ENCODE results near the gene USP50.
"Not testable (repeated sequence)": the region's sequence is repeated elsewhere in the genome, so short reads cannot be mapped to it uniquely, and the experiment has no call there.

Gene USP50

GRCh38 chr15:50542887-50543210, 3.6 kb downstream of the USP50 start:
- peaks cover 2% of the 10 kb centered on the region for H3K27me3 Mint-ChIP-seq
- no peaks in the 10 kb centered on the region for H3K4me1 Mint-ChIP-seq (ENCODE audit: low read depth)
- H3K9me3 Mint-ChIP-seq (ENCODE audit: low read depth): no peaks in the 10 kb centered on the region
- H3K27ac Mint-ChIP-seq: no peak overlapping the region
- H3K36me3 Mint-ChIP-seq: no peaks in the 10 kb centered on the region
- no peak overlapping the region for H3K4me3 Mint-ChIP-seq

GRCh38 chr15:50531766-50532165, 14.7 kb downstream of the USP50 start:
- Mint-ChIP-seq H3K4me3 (no peak overlapping the region), H3K9me3 (ENCODE audit: low read depth) (peaks cover 3% of the 10 kb centered on the region), H3K27ac (no peak overlapping the region), H3K27me3 (peaks cover 2% of the 10 kb centered on the region), H3K36me3 (peaks cover 5% of the 10 kb centered on the region), H3K4me1 (ENCODE audit: low read depth) (no peaks in the 10 kb centered on the region)

- Mint-ChIP-seq H3K4me1 (ENCODE audit: low read depth) (no peaks in the 10 kb centered on the region), H3K9me3 (ENCODE audit: low read depth) (peaks cover 3% of the 10 kb centered on the region), H3K27me3 (peaks cover 2% of the 10 kb centered on the region), H3K36me3 (peaks cover 5% of the 10 kb centered on the region), H3K4me3 (no peak overlapping the region), H3K27ac (no peak overlapping the region)
These were observed 15.3 kb downstream of the USP50 start for GRCh38 chr15:50531163-50531562.

GRCh38 chr15:50523851-50524251, 22.6 kb downstream of the USP50 start:
- peaks cover 2% of the 10 kb centered on the region for H3K36me3 Mint-ChIP-seq
- H3K27me3 Mint-ChIP-seq: no peaks in the 10 kb centered on the region
- H3K4me3 Mint-ChIP-seq: no peak overlapping the region
- H3K9me3 Mint-ChIP-seq (ENCODE audit: low read depth): no peaks in the 10 kb centered on the region
- no peaks in the 10 kb centered on the region for H3K4me1 Mint-ChIP-seq (ENCODE audit: low read depth)
- no peak overlapping the region for H3K27ac Mint-ChIP-seq

GRCh38 chr15:50519740-50520425, 26.6 kb downstream of the USP50 start:
- peaks cover 7% of the 10 kb centered on the region for H3K36me3 Mint-ChIP-seq
- H3K27me3 Mint-ChIP-seq: no peaks in the 10 kb centered on the region
- H3K9me3 Mint-ChIP-seq (ENCODE audit: low read depth): peaks cover 3% of the 10 kb centered on the region
- no peak overlapping the region for H3K27ac Mint-ChIP-seq
- H3K4me1 Mint-ChIP-seq (ENCODE audit: low read depth): no peaks in the 10 kb centered on the region
- H3K4me3 Mint-ChIP-seq: no peak overlapping the region

- H3K36me3 Mint-ChIP-seq: peaks cover 6% of the 10 kb centered on the region
These were observed 33.5 kb downstream of the USP50 start for GRCh38 chr15:50513001-50513400.

GRCh38 chr15:50506121-50506520, 40.3 kb downstream of the USP50 start:
- H3K27me3 Mint-ChIP-seq: no peaks in the 10 kb centered on the region
- H3K4me3 Mint-ChIP-seq: no peak overlapping the region
- no peak overlapping the region for H3K27ac Mint-ChIP-seq
- no peaks in the 10 kb centered on the region for H3K9me3 Mint-ChIP-seq (ENCODE audit: low read depth)
- peaks cover 9% of the 10 kb centered on the region for H3K36me3 Mint-ChIP-seq
- H3K4me1 Mint-ChIP-seq (ENCODE audit: low read depth): no peaks in the 10 kb centered on the region

More at GRCh38 chr15:50513001-50513400, 33.5 kb downstream of the USP50 start:
- H3K4me1 Mint-ChIP-seq (ENCODE audit: low read depth): no peaks in the 10 kb centered on the region
- H3K4me3 Mint-ChIP-seq: no peak overlapping the region
- no peak overlapping the region for H3K27ac Mint-ChIP-seq
- peaks cover 3% of the 10 kb centered on the region for H3K9me3 Mint-ChIP-seq (ENCODE audit: low read depth)
- no peaks in the 10 kb centered on the region for H3K27me3 Mint-ChIP-seq

- H3K4me1 Mint-ChIP-seq (ENCODE audit: low read depth); H3K27ac Mint-ChIP-seq; H3K9me3 Mint-ChIP-seq (ENCODE audit: low read depth); H3K36me3 Mint-ChIP-seq; H3K27me3 Mint-ChIP-seq; H3K4me3 Mint-ChIP-seq: not testable (repeated sequence)
These were observed 40.8 kb downstream of the USP50 start for GRCh38 chr15:50505656-50506055.

- Mint-ChIP-seq H3K4me1 (ENCODE audit: low read depth) (no peaks in the 10 kb centered on the region), H3K36me3 (peaks cover 11% of the 10 kb centered on the region), H3K27ac (no peak overlapping the region), H3K4me3 (no peak overlapping the region), H3K9me3 (ENCODE audit: low read depth) (no peaks in the 10 kb centered on the region), H3K27me3 (no peaks in the 10 kb centered on the region)
These were observed 43.3 kb downstream of the USP50 start for GRCh38 chr15:50503144-50503543.

GRCh38 chr15:50501815-50502214, 44.7 kb downstream of the USP50 start:
- Mint-ChIP-seq H3K27me3 (no peaks in the 10 kb centered on the region), H3K9me3 (ENCODE audit: low read depth) (no peaks in the 10 kb centered on the region), H3K4me1 (ENCODE audit: low read depth) (no peaks in the 10 kb centered on the region), H3K4me3 (no peak overlapping the region), H3K27ac (no peak overlapping the region), H3K36me3 (peaks cover 12% of the 10 kb centered on the region)

GRCh38 chr15:50500352-50500751, 46.1 kb downstream of the USP50 start:
- no peaks in the 10 kb centered on the region for H3K4me1 Mint-ChIP-seq (ENCODE audit: low read depth)
- H3K27ac Mint-ChIP-seq: no peak overlapping the region
- no peaks in the 10 kb centered on the region for H3K27me3 Mint-ChIP-seq
- peaks cover 16% of the 10 kb centered on the region for H3K36me3 Mint-ChIP-seq
- no peaks in the 10 kb centered on the region for H3K9me3 Mint-ChIP-seq (ENCODE audit: low read depth)
- no peak overlapping the region for H3K4me3 Mint-ChIP-seq

- Mint-ChIP-seq H3K36me3 (peaks cover 15% of the 10 kb centered on the region), H3K4me1 (ENCODE audit: low read depth) (no peaks in the 10 kb centered on the region), H3K4me3 (no peak overlapping the region), H3K9me3 (ENCODE audit: low read depth) (no peaks in the 10 kb centered on the region), H3K27me3 (no peaks in the 10 kb centered on the region), H3K27ac (no peak overlapping the region)
These were observed 49.8 kb downstream of the USP50 start for GRCh38 chr15:50496692-50497091.

GRCh38 chr15:50494547-50494946, 51.9 kb downstream of the USP50 start:
- H3K27me3 Mint-ChIP-seq; H3K27ac Mint-ChIP-seq; H3K9me3 Mint-ChIP-seq (ENCODE audit: low read depth); H3K4me1 Mint-ChIP-seq (ENCODE audit: low read depth); H3K4me3 Mint-ChIP-seq: not testable (repeated sequence)
- peaks cover 13% of the 10 kb centered on the region for H3K36me3 Mint-ChIP-seq

- no peaks in the 10 kb centered on the region for H3K27me3 Mint-ChIP-seq
- no peak overlapping the region for H3K27ac Mint-ChIP-seq
- no peaks in the 10 kb centered on the region for H3K9me3 Mint-ChIP-seq (ENCODE audit: low read depth)
- peaks cover 13% of the 10 kb centered on the region for H3K36me3 Mint-ChIP-seq
- H3K4me3 Mint-ChIP-seq: no peak overlapping the region
- no peaks in the 10 kb centered on the region for H3K4me1 Mint-ChIP-seq (ENCODE audit: low read depth)
These were observed 52.8 kb downstream of the USP50 start for GRCh38 chr15:50493625-50494024.

GRCh38 chr15:50487287-50487686, 59.2 kb downstream of the USP50 start:
- Mint-ChIP-seq H3K9me3 (ENCODE audit: low read depth) (no peaks in the 10 kb centered on the region), H3K4me1 (ENCODE audit: low read depth) (peaks cover 9% of the 10 kb centered on the region), H3K36me3 (peaks cover 16% of the 10 kb centered on the region), H3K27ac (peak overlapping the region; percentile 12), H3K4me3 (no peak overlapping the region), H3K27me3 (no peaks in the 10 kb centered on the region)

GRCh38 chr15:50485389-50485788, 61.1 kb downstream of the USP50 start:
- Mint-ChIP-seq H3K27ac (no peak overlapping the region), H3K4me1 (ENCODE audit: low read depth) (peaks cover 12% of the 10 kb centered on the region), H3K9me3 (ENCODE audit: low read depth) (no peaks in the 10 kb centered on the region), H3K4me3 (no peak overlapping the region), H3K36me3 (peaks cover 22% of the 10 kb centered on the region), H3K27me3 (no peaks in the 10 kb centered on the region)
